Thyroid gland (tissue), 4 donors: ENCODE results near the gene PLA2G4A. TPM values are rescaled to one million over a fixed set of nuclear protein-coding genes. Genes with fewer than 3 reads are reported as not detected.

Experiments used
- DNase-seq, 2 donors: peaks; one replicate each; pipeline ENCODE4 v3.0.0-alpha.2; 2019
- H3K27ac ChIP-seq, 3 donors: fragments of 200-600 bp; sonication (generic); 1 replicate in 2 of 3; 2 replicates in 1 of 3; pipeline ENCODE4 v1.5.1; 2016 to 2019; ENCODE audit warnings: mild to moderate bottlenecking in 1 of 3, moderate library complexity in 1 of 3
- H3K27me3 ChIP-seq: fragments of 200-600 bp; sonication (generic); one replicate; pipeline ENCODE4 v1.5.1; 2019
- H3K36me3 ChIP-seq, 2 donors: fragments of 200-600 bp; sonication (generic); one replicate each; pipeline ENCODE4 v1.5.1; 2016 to 2019
- H3K4me1 ChIP-seq, 2 donors: fragments of 200-600 bp; sonication (generic); one replicate each; pipeline ENCODE4 v1.5.1; 2017 to 2019
- H3K4me3 ChIP-seq, 3 donors: fragments of 200-600 bp; sonication (generic); replicated peaks in 1 of 3; 1 replicate in 2 of 3; 2 replicates in 1 of 3; pipeline ENCODE4 v1.5.1; 2016; ENCODE audit warnings: mild to moderate bottlenecking in 1 of 3
- H3K9me3 ChIP-seq: fragments of 200-600 bp; sonication (generic); one replicate; pipeline ENCODE4 v1.5.1; 2017
- POLR2A ChIP-seq, 2 donors: fragments of 450-650 bp; IDR thresholded peaks; one replicate each; pipeline ENCODE4 v1.6.1; 2017; ENCODE audit warnings: antibody characterized with exemption in 2 of 2, mild to moderate bottlenecking in 2 of 2, moderate library complexity in 1 of 2
- WGBS, 2 donors: methylation state at CpG; one replicate each; pipeline ENCODE4 v1.1.5; 2017; 5-methylcytosine and 5-hydroxymethylcytosine counted together
- intact Hi-C: fragments of 100-400 bp; cut with DNase I; formaldehyde crosslinking; loops from one replicate; pipeline ENCODE4 v1.15.1; 2023
- total RNA-seq, 4 donors: library from RNA; depleted of rRNA; stranded (reverse); fragments of >200 nt; gene quantifications; one replicate each; pipeline ENCODE4 v1.2.3, GENCODE V29; 2016
- TF ChIP-seq, protein P1 (sequence below), 6 experiments: fragments of 200-600 bp in 3 of 6; fragments of 450-650 bp in 3 of 6; sonication (generic) in 3 of 6; IDR thresholded peaks; one replicate each; pipeline ENCODE4 v1.5.1; 2016 to 2019; ENCODE audit warnings: antibody characterized with exemption in 6 of 6, mild to moderate bottlenecking in 2 of 6, inconsistent platforms in 1 of 6, moderate library complexity in 1 of 6

The PLA2G4A gene
- total RNA-seq, 4 donors from 2014 or later = 3.4 to 6.4 (median 5.2) TPM

DNA sequence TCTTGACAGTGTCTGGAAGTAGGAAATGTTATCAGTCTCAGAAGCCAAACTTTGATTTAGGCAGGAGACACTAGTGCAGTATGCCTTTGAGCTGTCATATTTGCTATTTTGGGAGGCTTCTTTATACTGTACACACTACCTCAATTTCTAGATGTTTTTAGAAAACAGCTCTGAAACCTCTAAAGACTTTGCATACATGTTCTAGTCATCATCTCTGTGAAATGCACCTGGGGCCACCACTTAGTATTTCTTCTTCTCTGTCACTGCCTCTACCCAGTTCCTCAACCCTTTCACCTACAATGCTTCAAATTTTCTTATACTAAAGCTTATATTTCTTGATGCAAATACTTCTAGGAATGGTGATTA, 29.1 kb upstream of the PLA2G4A start:
- TF ChIP-seq, protein P1, sequence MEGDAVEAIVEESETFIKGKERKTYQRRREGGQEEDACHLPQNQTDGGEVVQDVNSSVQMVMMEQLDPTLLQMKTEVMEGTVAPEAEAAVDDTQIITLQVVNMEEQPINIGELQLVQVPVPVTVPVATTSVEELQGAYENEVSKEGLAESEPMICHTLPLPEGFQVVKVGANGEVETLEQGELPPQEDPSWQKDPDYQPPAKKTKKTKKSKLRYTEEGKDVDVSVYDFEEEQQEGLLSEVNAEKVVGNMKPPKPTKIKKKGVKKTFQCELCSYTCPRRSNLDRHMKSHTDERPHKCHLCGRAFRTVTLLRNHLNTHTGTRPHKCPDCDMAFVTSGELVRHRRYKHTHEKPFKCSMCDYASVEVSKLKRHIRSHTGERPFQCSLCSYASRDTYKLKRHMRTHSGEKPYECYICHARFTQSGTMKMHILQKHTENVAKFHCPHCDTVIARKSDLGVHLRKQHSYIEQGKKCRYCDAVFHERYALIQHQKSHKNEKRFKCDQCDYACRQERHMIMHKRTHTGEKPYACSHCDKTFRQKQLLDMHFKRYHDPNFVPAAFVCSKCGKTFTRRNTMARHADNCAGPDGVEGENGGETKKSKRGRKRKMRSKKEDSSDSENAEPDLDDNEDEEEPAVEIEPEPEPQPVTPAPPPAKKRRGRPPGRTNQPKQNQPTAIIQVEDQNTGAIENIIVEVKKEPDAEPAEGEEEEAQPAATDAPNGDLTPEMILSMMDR (IDR thresholded peaks at IDR 0.05) = no peak
- TF ChIP-seq POLR2A (IDR thresholded peaks at IDR 0.05) = no peak
- intact Hi-C loops = no loop called here
- Histone ChIP-seq H3K4me3 (no peak overlapping the region), H3K9me3 (no peaks in the 10 kb centered on the region), H3K4me1 (no peaks in the 10 kb centered on the region), H3K36me3 (no peaks in the 10 kb centered on the region), H3K27me3 (no peaks in the 10 kb centered on the region), H3K27ac (no peak overlapping the region)
- no peak for DNase-seq

DNA sequence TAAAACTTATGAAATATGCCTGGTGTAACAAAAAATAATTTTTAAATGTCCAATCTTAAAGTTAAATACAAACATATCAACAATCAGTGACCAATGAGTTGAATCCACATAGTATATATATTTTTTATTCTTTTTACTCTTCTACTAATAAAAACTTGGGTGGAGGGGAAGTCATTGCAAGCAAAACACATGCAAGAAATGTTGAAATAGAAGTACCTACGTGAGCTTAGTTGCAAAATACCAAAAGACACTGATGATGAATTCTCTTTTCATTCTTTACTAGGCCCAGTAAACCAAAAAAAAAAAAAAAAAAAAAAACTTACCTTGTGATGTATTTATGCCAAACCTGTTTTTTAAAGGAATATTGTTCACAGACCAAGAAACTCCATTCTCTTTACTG, 26.4 kb upstream of the PLA2G4A start:
- 84 to 90% methylated on average over 1 of the region's 1 CpG for WGBS, 2 donors
- H3K9me3 ChIP-seq = no peaks in the 10 kb centered on the region
- no peak overlapping the region for H3K4me3 ChIP-seq
- H3K4me1 ChIP-seq = no peaks in the 10 kb centered on the region
- intact Hi-C loops = no loop called here
- TF ChIP-seq, protein P1 (IDR thresholded peaks at IDR 0.05) = no peak
- TF ChIP-seq POLR2A (IDR thresholded peaks at IDR 0.05) = no peak
- no peak overlapping the region for H3K27ac ChIP-seq
- no peak for DNase-seq
- H3K27me3 ChIP-seq = no peaks in the 10 kb centered on the region
- H3K36me3 ChIP-seq = no peaks in the 10 kb centered on the region

DNA sequence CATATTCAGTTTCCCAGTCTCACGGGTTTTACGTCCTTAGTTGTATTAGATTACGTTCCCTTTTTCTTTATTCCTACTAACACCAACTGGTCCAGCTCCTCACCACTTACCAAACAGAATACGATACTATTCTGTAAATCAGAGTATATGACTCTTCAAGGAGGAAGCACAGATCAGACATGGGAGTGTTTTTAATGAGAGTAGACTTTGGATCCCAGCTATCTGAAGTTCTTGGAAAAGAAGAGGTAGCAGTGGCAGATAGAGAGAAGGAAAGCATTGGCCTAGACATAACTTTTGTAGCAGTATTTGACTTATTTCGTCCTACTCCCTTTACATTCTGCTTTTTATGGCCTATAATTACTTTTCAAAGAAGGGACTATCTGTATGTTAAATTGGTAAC, 24.1 kb upstream of the PLA2G4A start:
- H3K27ac ChIP-seq = no peak overlapping the region
- H3K4me3 ChIP-seq = no peak overlapping the region
- H3K9me3 ChIP-seq = no peaks in the 10 kb centered on the region
- DNase-seq = no peak
- H3K36me3 ChIP-seq = no peaks in the 10 kb centered on the region
- H3K4me1 ChIP-seq = no peaks in the 10 kb centered on the region
- H3K27me3 ChIP-seq = no peaks in the 10 kb centered on the region
- intact Hi-C loops = no loop called here
- 74 to 89% methylated on average over 5 of the region's 5 CpGs for WGBS, 2 donors
- TF ChIP-seq POLR2A (IDR thresholded peaks at IDR 0.05) = no peak
- TF ChIP-seq, protein P1 (IDR thresholded peaks at IDR 0.05) = no peak

DNA sequence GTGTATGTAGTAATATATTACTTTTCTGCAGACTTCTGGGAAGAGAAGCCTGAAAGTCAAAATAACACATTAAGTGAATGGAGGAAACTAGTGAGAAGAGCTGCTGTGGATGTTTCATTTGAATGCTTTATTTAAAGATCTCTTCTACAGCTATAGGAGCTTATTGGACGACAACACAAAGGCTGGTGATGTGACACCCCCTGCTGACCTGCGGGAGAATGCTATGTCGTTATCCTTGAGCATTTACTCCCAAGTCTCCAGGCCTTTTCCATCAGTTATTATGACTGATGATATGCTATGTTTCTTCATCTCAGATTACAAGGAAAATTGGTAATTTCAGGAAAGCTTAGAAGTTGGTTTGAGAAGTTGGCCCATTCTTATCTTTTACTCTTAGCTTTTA, 22.3 kb upstream of the PLA2G4A start:
- intact Hi-C loops = no loop called here
- Histone ChIP-seq H3K4me3 (no peak overlapping the region), H3K9me3 (no peaks in the 10 kb centered on the region), H3K27ac (no peak overlapping the region), H3K4me1 (no peaks in the 10 kb centered on the region), H3K36me3 (no peaks in the 10 kb centered on the region), H3K27me3 (no peaks in the 10 kb centered on the region)
- TF ChIP-seq, protein P1 (IDR thresholded peaks at IDR 0.05) = no peak
- TF ChIP-seq POLR2A (IDR thresholded peaks at IDR 0.05) = no peak
- 48 to 50% methylated on average over 3 of the region's 3 CpGs for WGBS, 2 donors
- no peak for DNase-seq

DNA sequence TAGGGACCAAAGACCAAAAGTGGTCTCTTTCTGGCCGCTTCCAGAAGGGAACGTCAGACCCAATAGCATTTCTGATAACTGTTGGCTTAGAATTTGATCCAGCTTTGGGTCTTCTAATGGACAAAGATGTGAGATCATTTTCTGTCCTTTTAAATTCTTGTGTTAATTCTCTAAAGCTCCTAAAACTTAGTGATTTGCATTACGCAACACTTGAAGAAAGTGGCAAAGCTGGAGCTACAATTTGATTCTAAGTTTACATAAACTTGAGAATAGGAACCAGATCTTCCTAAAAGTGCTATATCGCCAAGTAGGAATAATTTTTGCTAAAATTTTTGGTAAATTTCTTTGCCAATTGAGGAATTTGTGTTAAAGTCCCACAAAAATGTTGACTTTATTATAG, 21.6 kb upstream of the PLA2G4A start:
- intact Hi-C loops = no loop called here
- Histone ChIP-seq H3K4me3 (no peak overlapping the region), H3K36me3 (no peaks in the 10 kb centered on the region), H3K9me3 (no peaks in the 10 kb centered on the region), H3K27me3 (no peaks in the 10 kb centered on the region), H3K27ac (no peak overlapping the region), H3K4me1 (no peaks in the 10 kb centered on the region)
- DNase-seq = no peak
- TF ChIP-seq, protein P1 (IDR thresholded peaks at IDR 0.05) = no peak
- TF ChIP-seq POLR2A (IDR thresholded peaks at IDR 0.05) = no peak
- 91 to 96% methylated on average over 4 of the region's 4 CpGs for WGBS, 2 donors
